GM18502 (cell line): ENCODE results near the gene PGC.
"Not testable (repeated sequence)": the region's sequence is repeated elsewhere in the genome, so short reads cannot be mapped to it uniquely, and the experiment has no call there.

Source experiments
- ATAC-seq: cut with Tn5 transposase; IDR thresholded peaks from one replicate; pipeline ENCODE4 v1.9.1; 2021; ENCODE audit warnings: mild to moderate bottlenecking; ENCODE audit not compliant: unreplicated experiment, poor library complexity

PGC gene

GRCh38 chr6:41777551-41778285 lies 30.5 kb upstream of the PGC start:
- ATAC-seq: no peak

GRCh38 chr6:41775293-41775882 lies 28.2 kb upstream of the PGC start:
- ATAC-seq: no peak

GRCh38 chr6:41774841-41775240 lies 27.6 kb upstream of the PGC start:
- ATAC-seq: no peak

DNA sequence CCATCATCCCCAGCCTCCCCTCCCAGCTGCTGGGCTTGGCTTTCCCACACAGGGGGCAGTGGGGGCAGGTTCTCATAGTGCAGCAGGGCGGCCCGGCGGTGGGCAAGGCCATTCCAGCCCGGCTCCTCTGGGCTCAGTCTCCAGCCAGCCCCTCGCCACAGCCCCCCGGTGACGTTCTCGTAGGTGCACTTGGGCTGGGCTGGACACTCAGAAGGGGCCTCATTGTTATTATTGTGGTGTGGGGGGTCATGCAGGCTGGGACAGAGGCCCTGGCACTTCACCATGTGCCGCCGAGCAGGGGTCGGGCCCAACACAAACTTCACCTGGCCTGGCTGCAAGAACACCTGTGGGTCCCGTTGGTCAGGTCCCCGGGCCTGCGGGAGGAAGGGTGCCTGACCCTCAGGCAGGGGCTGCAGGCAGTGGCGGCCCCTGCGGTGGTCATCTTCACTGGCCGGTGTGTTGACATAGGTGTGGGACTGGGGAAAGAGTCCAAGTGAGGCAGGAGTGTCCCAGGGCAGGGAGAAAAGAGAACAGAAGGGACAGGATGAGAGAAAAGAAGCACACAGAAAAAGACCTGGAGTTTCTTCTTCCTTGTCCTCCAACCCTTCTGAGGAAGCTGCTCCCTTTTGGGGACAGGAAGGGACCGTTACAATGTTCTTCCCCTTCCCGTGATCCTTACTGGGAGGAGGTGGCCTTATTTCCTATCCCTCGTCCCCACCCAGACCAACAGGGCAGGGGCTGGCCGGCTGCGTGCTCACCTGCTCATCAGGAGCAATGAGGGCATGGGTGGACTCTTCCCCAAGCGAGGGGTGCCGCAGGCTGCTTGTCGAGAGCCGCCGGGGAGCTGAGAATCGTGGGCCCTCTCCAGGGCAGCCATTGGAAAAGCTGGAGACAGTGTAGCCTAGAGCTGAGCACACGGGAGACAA lies 24.1 kb upstream of the PGC start:
- ATAC-seq: no peak

GRCh38 chr6:41770381-41771057 lies 23.3 kb upstream of the PGC start:
- ATAC-seq: no peak

DNA sequence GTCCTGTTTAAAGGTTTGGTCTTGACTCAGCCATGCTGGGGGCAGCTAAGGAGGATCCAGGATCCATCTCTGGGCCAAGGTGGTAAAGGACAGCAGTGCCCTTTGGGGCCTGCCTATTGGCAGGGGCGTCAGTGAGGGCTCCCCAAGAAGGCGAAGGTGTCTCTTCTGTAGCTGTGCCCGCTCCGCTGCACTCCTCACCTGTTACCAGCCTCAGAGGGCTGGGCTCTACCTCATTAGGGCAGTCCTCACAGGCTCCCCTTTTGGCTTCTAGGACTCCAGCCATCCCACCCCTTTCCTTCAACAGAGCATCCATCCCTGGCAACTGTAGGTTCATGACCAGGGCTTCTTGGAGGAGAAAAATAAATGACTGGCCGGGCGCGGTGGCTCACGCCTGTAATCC lies 22.2 kb upstream of the PGC start:
- ATAC-seq: no peak

GRCh38 chr6:41768545-41769308 lies 21.5 kb upstream of the PGC start:
- no peak for ATAC-seq

DNA sequence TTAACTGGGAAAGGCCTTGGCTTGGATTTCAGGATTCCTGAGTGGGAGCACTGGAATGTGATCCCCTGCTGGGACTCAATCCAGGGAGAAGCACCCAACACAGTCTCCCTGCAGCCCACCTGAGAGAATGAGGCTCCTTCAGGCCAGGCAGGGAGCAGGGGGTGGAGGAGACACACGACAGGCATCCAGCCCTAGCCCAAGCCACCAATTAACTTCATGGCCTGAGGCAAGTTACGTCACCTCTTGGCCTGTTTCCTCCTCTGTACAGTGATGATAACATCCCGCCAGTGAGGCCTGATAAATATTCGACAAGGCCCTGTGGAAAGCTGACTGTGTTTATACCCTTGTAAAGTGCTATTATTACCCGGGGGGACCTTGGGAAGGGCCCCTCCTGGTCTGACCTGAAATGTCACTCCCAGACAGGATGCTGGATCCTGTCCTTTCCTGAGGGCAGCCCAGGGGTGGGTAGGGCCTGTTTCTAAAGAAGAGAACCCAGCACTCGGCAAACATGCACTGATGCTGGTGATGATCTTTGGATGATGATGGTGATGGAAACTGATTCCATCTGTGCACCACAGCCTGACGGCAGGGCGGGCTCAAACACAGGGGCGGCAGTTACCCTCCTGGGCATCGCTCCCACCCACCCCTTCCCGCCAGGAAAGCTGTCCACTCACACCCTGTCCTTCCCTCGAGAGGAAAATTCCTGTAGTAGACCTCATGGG lies 20.1 kb upstream of the PGC start:
- ATAC-seq: no peak

GRCh38 chr6:41766043-41766664 lies 19.0 kb upstream of the PGC start:
- ATAC-seq: not testable (repeated sequence)

DNA sequence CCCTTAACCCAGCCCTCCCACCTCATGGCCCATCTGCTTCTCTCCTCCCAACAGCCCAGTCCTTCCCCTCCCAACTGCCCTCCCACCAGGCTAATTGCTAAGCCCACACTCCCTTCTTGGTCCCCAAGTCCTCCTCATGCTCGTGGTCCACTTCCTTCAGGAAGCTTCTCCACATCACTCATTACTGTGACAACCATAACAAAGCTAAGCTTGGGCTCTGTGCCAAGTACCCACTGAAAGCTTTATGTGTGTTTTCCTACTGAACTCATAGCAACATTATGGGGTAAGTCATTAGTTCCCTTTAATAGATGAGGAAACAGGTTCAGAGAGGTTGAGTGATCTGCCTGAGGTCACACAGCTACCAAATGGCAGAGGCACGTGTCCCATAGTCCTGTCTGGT lies 16.3 kb upstream of the PGC start:
- ATAC-seq: no peak

DNA sequence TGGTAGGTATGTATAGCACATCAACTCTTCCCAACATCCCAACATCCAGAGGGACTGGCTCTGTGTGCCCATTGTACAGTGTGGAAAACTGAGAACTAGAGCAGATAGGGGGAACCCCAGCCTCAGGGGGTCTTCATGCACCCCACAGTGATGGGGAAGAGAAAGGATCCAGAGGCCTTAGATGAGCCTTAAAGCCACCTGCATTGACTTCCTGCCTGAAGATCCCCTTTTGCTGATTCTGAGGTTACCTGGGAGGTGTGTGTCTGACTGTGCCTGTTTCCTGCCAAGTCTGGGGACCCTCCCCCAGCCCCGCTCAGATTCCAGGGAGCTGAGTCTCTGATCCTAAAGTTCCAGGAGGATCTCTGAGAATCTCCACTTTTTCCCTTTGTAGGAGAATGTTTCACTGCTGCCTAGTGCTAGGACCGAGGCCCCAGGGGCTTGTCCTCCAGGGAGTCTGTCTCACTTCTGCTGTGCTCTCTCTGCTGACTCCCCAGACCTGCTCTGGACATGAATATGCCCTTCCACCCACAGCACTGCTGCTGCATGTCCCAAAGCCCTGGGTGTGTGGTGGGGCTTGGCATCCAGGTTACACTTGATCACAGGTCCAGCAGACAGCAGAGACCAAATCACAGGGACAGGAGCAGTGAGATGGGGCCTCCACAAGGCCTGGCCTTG lies 12.8 kb upstream of the PGC start:
- ATAC-seq: no peak

DNA sequence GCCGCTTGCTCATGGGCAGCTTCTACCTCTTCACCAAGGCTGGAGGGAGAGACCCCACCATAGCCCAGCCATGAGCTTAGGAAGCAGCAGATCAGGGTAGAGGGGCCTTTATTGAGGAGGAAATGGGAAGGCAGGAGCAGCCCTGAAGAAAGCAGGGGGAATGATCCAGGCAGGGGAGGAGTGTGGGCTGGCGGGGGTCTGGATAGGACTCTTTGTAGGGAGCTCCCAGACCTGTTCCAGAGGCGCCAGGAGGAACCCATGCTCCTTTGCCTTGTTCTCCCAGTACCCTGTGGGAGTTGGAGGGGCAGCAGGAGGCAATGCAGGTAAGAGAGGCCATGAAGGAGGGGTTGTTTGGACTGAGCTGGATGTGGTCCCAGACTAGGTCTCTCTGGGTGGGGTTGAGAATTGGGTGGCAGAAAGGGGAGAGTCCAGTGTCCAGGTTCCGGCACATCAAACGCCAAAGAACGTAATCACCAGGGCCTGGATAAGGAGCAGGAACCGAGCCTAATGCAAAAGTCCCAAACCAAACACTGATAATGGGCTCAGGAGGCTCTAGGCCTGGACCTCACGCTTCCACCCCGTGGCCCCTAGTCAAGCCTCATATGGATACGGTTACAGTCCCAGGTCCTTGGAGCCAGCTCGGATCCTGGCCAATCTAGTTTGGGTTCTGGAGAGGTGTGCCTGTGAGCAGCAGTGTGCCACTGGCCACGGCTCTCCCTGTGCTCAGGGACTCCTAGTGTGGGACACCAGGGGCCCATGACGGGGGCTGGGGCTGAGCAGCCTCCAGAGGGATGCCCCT lies 12.1 kb upstream of the PGC start:
- ATAC-seq: no peak

GRCh38 chr6:41758641-41759035 lies 11.4 kb upstream of the PGC start:
- no peak for ATAC-seq

- no peak for ATAC-seq
Observed at GRCh38 chr6:41757931-41758640, 10.9 kb upstream of the PGC start.

- no peak for ATAC-seq
Observed at GRCh38 chr6:41757271-41757670, 10.1 kb upstream of the PGC start.

- ATAC-seq: no peak
Observed at GRCh38 chr6:41756354-41756753, 9.2 kb upstream of the PGC start.

DNA sequence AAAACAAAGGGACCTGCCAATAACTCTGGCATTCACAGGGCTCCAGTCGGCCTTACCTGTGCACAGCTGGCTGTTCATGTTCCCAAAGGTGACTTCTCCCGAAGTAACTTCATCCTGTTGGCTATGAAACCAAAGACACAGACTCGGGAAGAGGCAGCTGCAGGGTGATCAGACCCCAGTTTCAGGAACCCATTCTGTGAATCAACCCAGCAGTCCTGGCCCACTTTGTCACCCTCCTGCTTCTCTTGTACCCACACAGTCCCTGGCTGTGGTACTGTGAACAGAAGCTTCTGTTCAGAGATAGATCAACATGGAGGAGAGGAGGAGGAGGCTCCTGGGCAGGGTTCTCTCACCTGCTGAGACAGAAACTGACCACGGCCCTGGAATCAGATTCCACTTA lies 8.7 kb upstream of the PGC start:
- no peak for ATAC-seq
